Panc1 (cell line): Measurements from ENCODE around the gene HMOX1. TPM values are rescaled to one million over a fixed set of nuclear protein-coding genes. Genes with fewer than 3 reads are reported as not detected.

Experiments
- ATAC-seq: fragments of 200-7000 bp; cut with Tn5 transposase; 2 replicates; pipeline ENCODE4 v1.9.1; 2020; ENCODE audit warnings: mild to moderate bottlenecking, moderate library complexity
- BruUV-seq: library from RNA; stranded (reverse); fragments of 400-500 nt; replicated peaks from 2 replicates; lab custom pipeline; 2021; lab: Mats Ljungman, UMichigan
- CTCF ChIA-PET: fragments of 300-600 bp; sonication (Branson Sonifier 250); formaldehyde crosslinking; loops from one replicate; lab custom pipeline; 2022; ENCODE audit warnings: antibody characterized with exemption; lab: Charles Lee
- POLR2A ChIA-PET: fragments of 300-600 bp; sonication (Branson Sonifier 250); formaldehyde crosslinking; loops from one replicate; lab custom pipeline; 2022; ENCODE audit warnings: antibody characterized with exemption; lab: Charles Lee
- DNase-seq: peaks from one replicate; pipeline ENCODE4 v3.0.0-alpha.2; 2010; ENCODE audit warnings: low read depth, low spot score
- H3K27ac ChIP-seq: 2 replicates; pipeline ENCODE4 v1.5.1; 2011; ENCODE audit warnings: mild to moderate bottlenecking, low read length, inconsistent platforms
- H3K27me3 ChIP-seq: fragments of 200-500 bp; sonication (Bioruptor generic); 2 replicates; pipeline ENCODE4 v1.6.0; 2014; ENCODE audit warnings: low read length, inconsistent platforms; ENCODE audit not compliant: control insufficient read depth, insufficient read depth
- H3K36me3 ChIP-seq: fragments of 200-500 bp; sonication (Bioruptor generic); 2 replicates; pipeline ENCODE4 v1.5.1; 2014; ENCODE audit warnings: inconsistent platforms, mild to moderate bottlenecking, low read length, moderate library complexity; ENCODE audit not compliant: control insufficient read depth, insufficient read depth
- H3K4me1 ChIP-seq: 2 replicates; pipeline ENCODE4 v1.5.1; 2011; ENCODE audit warnings: inconsistent platforms, mild to moderate bottlenecking, low read length, moderate library complexity; ENCODE audit not compliant: control insufficient read depth, insufficient read depth
- H3K4me3 ChIP-seq, 2 experiments: 2 replicates each; pipeline ENCODE4 v1.5.1; 2011 to 2012; ENCODE audit warnings: low read depth in 2 of 2, low read length in 2 of 2, mild to moderate bottlenecking in 2 of 2, inconsistent platforms in 1 of 2, moderate library complexity in 1 of 2
- H3K9me3 ChIP-seq: fragments of 200-500 bp; sonication (Bioruptor generic); 2 replicates; pipeline ENCODE4 v1.5.1; 2014; ENCODE audit warnings: low read depth, mild to moderate bottlenecking, inconsistent platforms, low read length, moderate library complexity; ENCODE audit not compliant: control insufficient read depth, insufficient read depth
- POLR2AphosphoS5 ChIP-seq: IDR thresholded peaks from 2 replicates; pipeline ENCODE4 v1.6.1; 2012; ENCODE audit warnings: mild to moderate bottlenecking, low read depth, low read length, moderate library complexity
- SIN3A ChIP-seq: IDR thresholded peaks from 2 replicates; pipeline ENCODE4 v1.6.1; 2012; ENCODE audit warnings: low read depth, mild to moderate bottlenecking, low read length, moderate library complexity, borderline replicate concordance; ENCODE audit not compliant: insufficient read depth
- TCF7L2 ChIP-seq: IDR thresholded peaks from 2 replicates; pipeline ENCODE4 v1.6.1; 2011; ENCODE audit warnings: mild to moderate bottlenecking, low read depth, low read length, inconsistent platforms
- in situ Hi-C: cut with HindIII; loops from 2 replicates; pipeline ENCODE4 v1.10.0; 2016; ENCODE audit warnings: low sequenced_read_pairs, low pct_unique_long_range_greater_than_20kb
- intact Hi-C: fragments of 100-400 bp; cut with micrococcal nuclease; formaldehyde crosslinking; loops from one replicate; pipeline ENCODE4 v1.10.0; 2022; ENCODE audit not compliant: unreplicated experiment
- microRNA-seq: library from miRNA; unstranded; fragments of <30 nt; microRNA quantifications from one replicate; pipeline ENCODE4 v1.1.0, GENCODE V29; 2020; ENCODE audit not compliant: unreplicated experiment
- total RNA-seq: library from RNA; stranded (reverse); gene quantifications from one replicate; pipeline ENCODE4 v1.2.1, GENCODE V29; 2021; ENCODE audit not compliant: unreplicated experiment
- TF ChIP-seq, protein P1 (sequence below), 2 experiments: IDR thresholded peaks; 2 replicates each; pipeline ENCODE4 v1.6.1; 2011 to 2012; ENCODE audit warnings: low read depth in 2 of 2, control low read depth in 1 of 2, low read length in 1 of 2, mild to moderate bottlenecking in 1 of 2, moderate library complexity in 1 of 2; ENCODE audit not compliant: insufficient read depth in 1 of 2
- TF ChIP-seq, protein P2 (sequence below): fragments of 450-650 bp; IDR thresholded peaks from 2 replicates; pipeline ENCODE4 v1.5.1; 2017; ENCODE audit warnings: mild to moderate bottlenecking

Gene HMOX1
- total RNA-seq, 1 experiment from 2014 or later: 105 TPM

- POLR2A ChIA-PET: no interaction called here
- no peaks in the 10 kb centered on the region; the same call in 1 of the 2 replicates for H3K4me1 ChIP-seq
- no TSS peak for BruUV-seq
- ATAC-seq: no peak
- no peaks in the 10 kb centered on the region for H3K9me3 ChIP-seq
- TF ChIP-seq SIN3A (no peak), TCF7L2 (no peak)
- intact Hi-C loops (no loop called here), in situ Hi-C loops (no loop called here)
- H3K36me3 ChIP-seq: no peaks in the 10 kb centered on the region
- no peak overlapping the region for H3K27ac ChIP-seq
- no peak for DNase-seq
- no peak overlapping the region for H3K4me3 ChIP-seq
- H3K27me3 ChIP-seq: no peaks in the 10 kb centered on the region
- CTCF ChIA-PET: no interaction called here
Observed at GRCh38 chr22:35442471-35442870, 61.6 kb downstream of the HMOX1 start.

DNA sequence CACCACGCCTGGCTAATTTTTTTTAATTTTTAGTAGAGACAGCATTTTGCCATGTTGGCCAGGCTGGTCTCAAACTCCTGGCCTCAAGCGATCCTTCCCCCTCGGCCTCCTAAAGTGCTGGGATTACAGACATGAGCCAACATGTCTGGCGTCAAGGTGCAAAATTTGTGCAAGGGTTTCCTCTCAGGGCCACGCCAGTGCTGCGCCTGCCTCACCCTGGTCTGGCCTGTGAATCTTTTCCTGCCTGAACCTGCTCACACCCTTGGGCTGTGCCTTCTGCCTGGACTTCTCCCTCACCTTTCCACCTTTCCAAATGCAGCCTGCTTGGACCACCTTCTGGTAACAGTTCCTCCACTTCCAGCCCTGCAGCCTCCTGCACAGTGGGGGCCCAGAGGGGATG, 62.4 kb downstream of the HMOX1 start:
- TF ChIP-seq TCF7L2: no peak
- TF ChIP-seq, protein P1, sequence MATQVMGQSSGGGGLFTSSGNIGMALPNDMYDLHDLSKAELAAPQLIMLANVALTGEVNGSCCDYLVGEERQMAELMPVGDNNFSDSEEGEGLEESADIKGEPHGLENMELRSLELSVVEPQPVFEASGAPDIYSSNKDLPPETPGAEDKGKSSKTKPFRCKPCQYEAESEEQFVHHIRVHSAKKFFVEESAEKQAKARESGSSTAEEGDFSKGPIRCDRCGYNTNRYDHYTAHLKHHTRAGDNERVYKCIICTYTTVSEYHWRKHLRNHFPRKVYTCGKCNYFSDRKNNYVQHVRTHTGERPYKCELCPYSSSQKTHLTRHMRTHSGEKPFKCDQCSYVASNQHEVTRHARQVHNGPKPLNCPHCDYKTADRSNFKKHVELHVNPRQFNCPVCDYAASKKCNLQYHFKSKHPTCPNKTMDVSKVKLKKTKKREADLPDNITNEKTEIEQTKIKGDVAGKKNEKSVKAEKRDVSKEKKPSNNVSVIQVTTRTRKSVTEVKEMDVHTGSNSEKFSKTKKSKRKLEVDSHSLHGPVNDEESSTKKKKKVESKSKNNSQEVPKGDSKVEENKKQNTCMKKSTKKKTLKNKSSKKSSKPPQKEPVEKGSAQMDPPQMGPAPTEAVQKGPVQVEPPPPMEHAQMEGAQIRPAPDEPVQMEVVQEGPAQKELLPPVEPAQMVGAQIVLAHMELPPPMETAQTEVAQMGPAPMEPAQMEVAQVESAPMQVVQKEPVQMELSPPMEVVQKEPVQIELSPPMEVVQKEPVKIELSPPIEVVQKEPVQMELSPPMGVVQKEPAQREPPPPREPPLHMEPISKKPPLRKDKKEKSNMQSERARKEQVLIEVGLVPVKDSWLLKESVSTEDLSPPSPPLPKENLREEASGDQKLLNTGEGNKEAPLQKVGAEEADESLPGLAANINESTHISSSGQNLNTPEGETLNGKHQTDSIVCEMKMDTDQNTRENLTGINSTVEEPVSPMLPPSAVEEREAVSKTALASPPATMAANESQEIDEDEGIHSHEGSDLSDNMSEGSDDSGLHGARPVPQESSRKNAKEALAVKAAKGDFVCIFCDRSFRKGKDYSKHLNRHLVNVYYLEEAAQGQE (IDR thresholded peaks at IDR 0.05; ENCODE audit: insufficient read depth in 1 of 2, low read depth in 2 of 2, low read length in 1 of 2): no peak
- TF ChIP-seq, protein P2, sequence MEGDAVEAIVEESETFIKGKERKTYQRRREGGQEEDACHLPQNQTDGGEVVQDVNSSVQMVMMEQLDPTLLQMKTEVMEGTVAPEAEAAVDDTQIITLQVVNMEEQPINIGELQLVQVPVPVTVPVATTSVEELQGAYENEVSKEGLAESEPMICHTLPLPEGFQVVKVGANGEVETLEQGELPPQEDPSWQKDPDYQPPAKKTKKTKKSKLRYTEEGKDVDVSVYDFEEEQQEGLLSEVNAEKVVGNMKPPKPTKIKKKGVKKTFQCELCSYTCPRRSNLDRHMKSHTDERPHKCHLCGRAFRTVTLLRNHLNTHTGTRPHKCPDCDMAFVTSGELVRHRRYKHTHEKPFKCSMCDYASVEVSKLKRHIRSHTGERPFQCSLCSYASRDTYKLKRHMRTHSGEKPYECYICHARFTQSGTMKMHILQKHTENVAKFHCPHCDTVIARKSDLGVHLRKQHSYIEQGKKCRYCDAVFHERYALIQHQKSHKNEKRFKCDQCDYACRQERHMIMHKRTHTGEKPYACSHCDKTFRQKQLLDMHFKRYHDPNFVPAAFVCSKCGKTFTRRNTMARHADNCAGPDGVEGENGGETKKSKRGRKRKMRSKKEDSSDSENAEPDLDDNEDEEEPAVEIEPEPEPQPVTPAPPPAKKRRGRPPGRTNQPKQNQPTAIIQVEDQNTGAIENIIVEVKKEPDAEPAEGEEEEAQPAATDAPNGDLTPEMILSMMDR: no peak
- TF ChIP-seq POLR2AphosphoS5: no peak
- no peak for TF ChIP-seq SIN3A
- ChIA-PET CTCF (no interaction called here), POLR2A (no interaction called here)
- intact Hi-C loops: no loop called here
- Histone ChIP-seq H3K4me3 (no peak overlapping the region), H3K9me3 (no peaks in the 10 kb centered on the region), H3K27ac (no peak overlapping the region), H3K4me1 (no peaks in the 10 kb centered on the region; the same call in 1 of the 2 replicates), H3K36me3 (no peaks in the 10 kb centered on the region), H3K27me3 (no peaks in the 10 kb centered on the region)
- in situ Hi-C loops: no loop called here
- no TSS peak for BruUV-seq
- DNase-seq: no peak
- no peak for ATAC-seq

Small RNA genes within 50 kb of the gene (microRNA-seq; reads per million reads assigned to microRNA genes)
- gene MIR3909 (4.4 reads per million, percentile 10 among the genes with 10 or more reads in this experiment), gene MIR6069 (not detected)

Other genes with a start within 250 kb of the HMOX1 start
- 23.7 TPM for gene HMGXB4, start 123.6 kb upstream of the HMOX1 start, total RNA-seq
- gene TOM1, start 81.2 kb upstream of the HMOX1 start, total RNA-seq: 32.7 TPM
- gene MCM5, start 19.0 kb downstream of the HMOX1 start, total RNA-seq: 122 TPM
- gene RASD2, start 159.7 kb downstream of the HMOX1 start, total RNA-seq: 26.7 TPM
- gene MB, start 236.2 kb downstream of the HMOX1 start, total RNA-seq: 17.3 TPM